Measurements from ENCODE around the gene MBP. TPM values are rescaled to one million over a fixed set of nuclear protein-coding genes. Genes with fewer than 3 reads are reported as not detected.

The MBP gene
- total and polyA plus RNA-seq, 2 of the 13 experiments (the other 11 are each of a cell fraction or from before 2014, with no cell fraction given) = 5.0 to 8.5 TPM

- Histone ChIP-seq H3K4me2 (ENCODE audit: low read depth, low read length) (no peak overlapping the region), H3K4me1 (ENCODE audit: insufficient read depth, low read length) (peaks cover 37% of the 10 kb centered on the region), H3K9ac (ENCODE audit: insufficient read depth, low read depth, low read length) (no peak overlapping the region), H3K36me3 (replicated peaks in 1 of 2; ENCODE audit: control insufficient read depth in 1 of 2, insufficient read depth in 2 of 2, low read length in 2 of 2) (no peaks in the 10 kb centered on the region), H3K79me2 (ENCODE audit: insufficient read depth, low read length) (no peaks in the 10 kb centered on the region), H2AFZ (ENCODE audit: low read length) (no peak overlapping the region), H3K9me3 (ENCODE audit: low read length) (no peaks in the 10 kb centered on the region), H3K27ac (ENCODE audit: extremely low read length, insufficient read depth, low read length) (no peak overlapping the region), H3K4me3 (replicated peaks in 1 of 3; ENCODE audit: insufficient read depth in 1 of 3, low read depth in 2 of 3, low read length in 3 of 3) (no peak overlapping the region), H4K20me1 (ENCODE audit: insufficient read depth, low read length) (no peaks in the 10 kb centered on the region), H3K27me3 (ENCODE audit: control insufficient read depth in 1 of 2, insufficient read depth in 2 of 2, low read length in 2 of 2) (no peaks in the 10 kb centered on the region; a peak in 1 of 5 replicates)
- no peak for FAIRE-seq
- BruUV-seq (replicated peaks) = no TSS peak
- no peak for ATAC-seq
- TF ChIP-seq ZSCAN5A (CRISPR knock-in tag; IDR thresholded peaks at IDR 0.05; ENCODE audit: borderline replicate concordance) (no peak), KLF12 (CRISPR knock-in tag; IDR thresholded peaks at IDR 0.05; ENCODE audit: borderline replicate concordance) (no peak), TARDBP (CRISPR knock-in tag; IDR thresholded peaks at IDR 0.05) (no peak), ZNF24 (IDR thresholded peaks at IDR 0.05) (no peak), ZNF709 (CRISPR knock-in tag; IDR thresholded peaks at IDR 0.05) (no peak), HNF4G (IDR thresholded peaks at IDR 0.05; ENCODE audit: borderline replicate concordance, low read depth, low read length) (no peak), HNF4G (CRISPR knock-in tag; IDR thresholded peaks at IDR 0.05; ENCODE audit: borderline replicate concordance, low read depth) (no peak), GLMP (CRISPR knock-in tag; IDR thresholded peaks at IDR 0.05; ENCODE audit: borderline replicate concordance) (no peak), KLF9 (CRISPR knock-in tag; IDR thresholded peaks at IDR 0.05; ENCODE audit: low read depth) (no peak), RFXANK (CRISPR knock-in tag; IDR thresholded peaks at IDR 0.05) (no peak), TRIM24 (CRISPR knock-in tag; IDR thresholded peaks at IDR 0.05) (no peak), MEF2D (CRISPR knock-in tag; IDR thresholded peaks at IDR 0.05) (no peak), ELF4 (CRISPR knock-in tag; IDR thresholded peaks at IDR 0.05; ENCODE audit: borderline replicate concordance) (no peak), ZNF615 (CRISPR knock-in tag; IDR thresholded peaks at IDR 0.05; ENCODE audit: borderline replicate concordance) (no peak), ZC3H13 (CRISPR knock-in tag; IDR thresholded peaks at IDR 0.05) (no peak), KDM5A (IDR thresholded peaks at IDR 0.05; ENCODE audit: borderline replicate concordance, low read length) (no peak), ZNF207 (IDR thresholded peaks at IDR 0.05; ENCODE audit: borderline replicate concordance) (no peak), ZIK1 (CRISPR knock-in tag; IDR thresholded peaks at IDR 0.05; ENCODE audit: borderline replicate concordance, low read depth) (no peak), KDM2A (CRISPR knock-in tag; IDR thresholded peaks at IDR 0.05; ENCODE audit: borderline replicate concordance, low read depth) (no peak)
- 49% methylated on average over 7 of the region's 7 CpGs for WGBS (ENCODE audit: low lambda C conversion rate)
- ChIA-PET POLR2A (no interaction called here), CTCF (ENCODE audit: low intra/inter-chr PET ratio, low total read pairs) (no interaction called here)
- intact Hi-C loops (cut with micrococcal nuclease; ENCODE audit: unreplicated experiment) = no loop called here
- no peak for DNase-seq (ENCODE audit: low spot score)
- in situ Hi-C loops (cut with HindIII; ENCODE audit: extremely low pct_ligation_motif_present, low pct_unique_long_range_greater_than_20kb) = loop anchor here (10.0 kb wide), 1 partner anchor 182 kb away; no protein-coding TSS in a partner anchor
Measured at GRCh38 chr18:76986406-76986805, 146.2 kb downstream of the MBP start.

Data from HepG2 (cell line).